Prostate gland (tissue), 2 donors: ENCODE data around the gene DTHD1. TPM values are rescaled to one million over a fixed set of nuclear protein-coding genes. Genes with fewer than 3 reads are reported as not detected.

Source experiments
- DNase-seq: peaks from one replicate; pipeline ENCODE4 v3.0.0-alpha.2; 2019; ENCODE audit warnings: low spot score
- H3K27ac ChIP-seq, 2 donors: fragments of 200-600 bp; sonication (generic); 2 replicates each; pipeline ENCODE4 v1.5.1; 2017 to 2019
- H3K27me3 ChIP-seq: fragments of 200-600 bp; sonication (generic); replicated peaks from 2 replicates; pipeline ENCODE4 v1.5.1; 2019; ENCODE audit not compliant: insufficient read depth
- H3K36me3 ChIP-seq, 2 donors: fragments of 200-600 bp; sonication (generic); 1 replicate in 1 of 2; 2 replicates in 1 of 2; pipeline versions ENCODE4 v1.5.1 to v1.8.1; 2017 to 2019
- H3K4me1 ChIP-seq: fragments of 200-600 bp; sonication (generic); replicated peaks from 2 replicates; pipeline ENCODE4 v1.5.1; 2019
- H3K4me3 ChIP-seq, 2 donors: fragments of 200-600 bp; sonication (generic); 2 replicates each; pipeline ENCODE4 v1.5.1; 2017 to 2019
- H3K9me3 ChIP-seq: fragments of 200-600 bp; sonication (generic); 2 replicates; pipeline ENCODE4 v1.5.1; 2017
- CTCF ChIP-seq, 4 experiments: fragments of 200-600 bp in 2 of 4; fragments of 450-650 bp in 2 of 4; sonication (generic) in 2 of 4; IDR thresholded peaks; 1 replicate in 3 of 4; 2 replicates in 1 of 4; pipeline ENCODE4 v1.5.1; 2016 to 2019; ENCODE audit warnings: antibody characterized with exemption in 4 of 4, mild to moderate bottlenecking in 2 of 4, moderate library complexity in 2 of 4
- POLR2A ChIP-seq: fragments of 450-650 bp; IDR thresholded peaks from one replicate; pipeline ENCODE4 v1.6.1; 2016; ENCODE audit warnings: antibody characterized with exemption, mild to moderate bottlenecking
- POLR2AphosphoS5 ChIP-seq: sonication (generic); formaldehyde crosslinking; IDR thresholded peaks from one replicate; pipeline ENCODE4 v1.6.1; 2017; ENCODE audit warnings: antibody characterized with exemption
- WGBS: methylation state at CpG from one replicate; pipeline ENCODE4 v1.1.5; 2018; 5-methylcytosine and 5-hydroxymethylcytosine counted together
- intact Hi-C: fragments of 100-400 bp; cut with DNase I; formaldehyde crosslinking; loops from one replicate; pipeline ENCODE4 v1.14.2; 2022
- total RNA-seq, 2 donors: library from RNA; depleted of rRNA; stranded (reverse); fragments of >200 nt; gene quantifications; one replicate each; pipeline ENCODE4 v1.1.0, GENCODE V29; 2016

The DTHD1 gene
- total RNA-seq, 2 donors from 2014 or later = 0.91 TPM; not detected in 1

GRCh38 chr4:36269101-36269500 is 12.3 kb upstream of the DTHD1 start:
- H3K36me3 ChIP-seq = no peaks in the 10 kb centered on the region
- intact Hi-C loops = no loop called here
- no peak for DNase-seq
- no peak for TF ChIP-seq POLR2AphosphoS5
- TF ChIP-seq CTCF (IDR thresholded peaks at IDR 0.05) = no peak
- TF ChIP-seq POLR2A = no peak
- no peaks in the 10 kb centered on the region for H3K9me3 ChIP-seq
- H3K27ac ChIP-seq = no peak overlapping the region
- 83% methylated on average over 4 of the region's 4 CpGs for WGBS
- no peak overlapping the region for H3K4me3 ChIP-seq
- H3K27me3 ChIP-seq = no peaks in the 10 kb centered on the region
- H3K4me1 ChIP-seq = no peaks in the 10 kb centered on the region

- Histone ChIP-seq H3K27me3 (no peaks in the 10 kb centered on the region), H3K4me3 (no peak overlapping the region), H3K36me3 (no peaks in the 10 kb centered on the region), H3K9me3 (no peaks in the 10 kb centered on the region), H3K4me1 (no peaks in the 10 kb centered on the region), H3K27ac (no peak overlapping the region)
- TF ChIP-seq POLR2AphosphoS5 (no peak), POLR2A (no peak), CTCF (IDR thresholded peaks at IDR 0.05) (no peak)
- DNase-seq = no peak
- WGBS = 84% methylated on average over 5 of the region's 5 CpGs
- intact Hi-C loops = no loop called here
Measured at GRCh38 chr4:36269533-36270173, 11.8 kb upstream of the DTHD1 start.

DNA sequence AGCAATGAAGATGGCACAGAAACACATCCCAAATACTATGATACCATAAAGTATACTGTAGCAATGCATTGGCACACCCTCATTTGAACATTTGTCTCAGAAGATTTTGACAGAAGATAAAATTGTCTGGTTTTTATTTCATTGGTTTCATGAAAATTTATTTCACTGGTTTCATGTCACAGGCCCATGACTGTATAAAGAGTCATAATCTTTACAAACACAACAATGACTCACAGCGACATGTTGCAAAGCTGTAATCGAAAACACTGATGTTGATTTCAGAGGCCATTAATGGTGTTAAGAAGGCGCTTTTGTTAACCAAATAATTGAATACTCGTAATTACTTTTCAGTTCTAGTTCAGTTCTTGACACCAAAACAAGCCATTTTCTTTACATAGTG is 8.1 kb upstream of the DTHD1 start:
- H3K27me3 ChIP-seq = no peaks in the 10 kb centered on the region
- no peaks in the 10 kb centered on the region for H3K9me3 ChIP-seq
- TF ChIP-seq POLR2AphosphoS5 (no peak), CTCF (IDR thresholded peaks at IDR 0.05) (no peak), POLR2A (no peak)
- no peak for DNase-seq
- H3K4me1 ChIP-seq = no peaks in the 10 kb centered on the region
- H3K4me3 ChIP-seq = no peak overlapping the region
- intact Hi-C loops = no loop called here
- H3K36me3 ChIP-seq = no peaks in the 10 kb centered on the region
- 82% methylated on average over 4 of the region's 4 CpGs for WGBS
- no peak overlapping the region for H3K27ac ChIP-seq

DNA sequence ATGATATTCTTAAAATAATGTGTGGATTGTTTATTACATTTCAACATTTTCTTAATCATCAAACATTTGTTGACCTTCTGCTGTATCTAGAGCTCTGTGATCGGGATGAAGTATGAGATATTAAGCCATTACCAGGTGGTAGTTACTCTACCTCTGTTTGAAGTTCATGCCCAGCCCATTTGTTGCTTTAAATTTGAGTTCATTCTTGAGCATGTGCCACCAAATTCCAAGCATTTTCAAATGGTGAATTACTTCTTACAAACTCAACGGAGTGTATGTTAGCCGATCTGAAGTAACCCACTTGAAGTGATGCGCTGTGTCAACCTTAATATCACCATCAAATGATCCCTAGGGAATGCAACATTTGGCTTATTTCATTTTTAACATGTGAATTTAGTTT is 7.3 kb upstream of the DTHD1 start:
- Histone ChIP-seq H3K4me1 (no peaks in the 10 kb centered on the region), H3K36me3 (no peaks in the 10 kb centered on the region), H3K27me3 (no peaks in the 10 kb centered on the region), H3K27ac (no peak overlapping the region), H3K4me3 (no peak overlapping the region), H3K9me3 (no peaks in the 10 kb centered on the region)
- no peak for DNase-seq
- intact Hi-C loops = no loop called here
- no peak for TF ChIP-seq CTCF (IDR thresholded peaks at IDR 0.05)
- TF ChIP-seq POLR2AphosphoS5 = no peak
- no peak for TF ChIP-seq POLR2A
- 76% methylated on average over 4 of the region's 4 CpGs for WGBS

- no peak for TF ChIP-seq CTCF (IDR thresholded peaks at IDR 0.05)
- TF ChIP-seq POLR2A = no peak
- H3K36me3 ChIP-seq = no peaks in the 10 kb centered on the region
- H3K9me3 ChIP-seq = no peaks in the 10 kb centered on the region
- WGBS = 91% methylated on average over 4 of the region's 4 CpGs
- H3K4me1 ChIP-seq = no peaks in the 10 kb centered on the region
- H3K27ac ChIP-seq = no peak overlapping the region
- intact Hi-C loops = no loop called here
- H3K27me3 ChIP-seq = no peaks in the 10 kb centered on the region
- H3K4me3 ChIP-seq = no peak overlapping the region
- DNase-seq = no peak
Measured at GRCh38 chr4:36277533-36277932, 3.9 kb upstream of the DTHD1 start.
